Adrenal gland (tissue), 12 donors: Measurements from ENCODE around the gene CA10. TPM values are rescaled to one million over a fixed set of nuclear protein-coding genes. Genes with fewer than 3 reads are reported as not detected.

Experiments used
- DNase-seq, 7 donors: peaks; one replicate each; pipeline ENCODE4 v3.0.0-alpha.2; 2019 to 2020
- H3K27ac ChIP-seq, 5 donors: fragments of 200-600 bp; sonication (generic) in 4 of 5; 1 replicate in 3 of 5; 2 replicates in 2 of 5; pipeline versions ENCODE4 v1.5.1 to v1.8.0; 2016 to 2020; ENCODE audit warnings: mild to moderate bottlenecking in 1 of 5
- H3K27me3 ChIP-seq: fragments of 200-600 bp; 2 replicates; pipeline ENCODE4 v1.8.0; 2021
- H3K36me3 ChIP-seq, 2 donors: fragments of 200-600 bp; replicated peaks in 1 of 2; 1 replicate in 1 of 2; 2 replicates in 1 of 2; pipeline versions ENCODE4 v1.5.1 to v1.8.0; 2018 to 2022
- H3K4me1 ChIP-seq, 2 donors: fragments of 200-600 bp; replicated peaks in 1 of 2; 1 replicate in 1 of 2; 2 replicates in 1 of 2; pipeline versions ENCODE4 v1.5.1 to v1.8.0; 2018 to 2021
- H3K4me3 ChIP-seq, 4 donors: fragments of 200-600 bp; sonication (generic) in 3 of 4; one replicate each; pipeline ENCODE4 v1.5.1; 2016 to 2018
- H3K9me3 ChIP-seq, 3 donors: fragments of 200-600 bp; sonication (generic) in 1 of 3; replicated peaks in 1 of 3; 1 replicate in 2 of 3; 2 replicates in 1 of 3; pipeline versions ENCODE4 v1.5.1 to v1.8.0; 2016 to 2021
- CTCF ChIP-seq, 6 experiments: fragments of 450-650 bp in 4 of 6; fragments of 200-600 bp in 2 of 6; sonication (generic) in 1 of 6; IDR thresholded peaks; 1 replicate in 5 of 6; 2 replicates in 1 of 6; pipeline versions ENCODE4 v1.5.1 to v1.8.0; 2016 to 2021; ENCODE audit warnings: antibody characterized with exemption in 6 of 6, mild to moderate bottlenecking in 2 of 6, moderate library complexity in 1 of 6
- POLR2A ChIP-seq, 2 donors: fragments of 450-650 bp; IDR thresholded peaks; one replicate each; pipeline ENCODE4 v1.6.1; 2017; ENCODE audit warnings: antibody characterized with exemption in 2 of 2, mild to moderate bottlenecking in 2 of 2, moderate library complexity in 1 of 2
- WGBS, 4 donors: extraction: QIAGEN DNeasy Blood & Tissue Kit in 2 of 4; methylation state at CpG; one replicate each; pipeline versions ENCODE4 v1.1.5 to v1.1.7; 2013 to 2017; 5-methylcytosine and 5-hydroxymethylcytosine counted together
- intact Hi-C, 2 donors: fragments of 100-400 bp; cut with DNase I; formaldehyde crosslinking; loops; one replicate each; pipeline versions ENCODE4 v1.14.1 to v1.15.0; 2022 to 2023
- polyA plus RNA-seq, 3 donors: library from polyadenylated mRNA; stranded (reverse); fragments of 200-250 nt in 2 of 3; fragments of 350-450 nt in 1 of 3; fragmentation: Illumina TruSeq in 1 of 3; extraction: RNeasy Lipid Tissue Mini Kit (QIAGEN cat#74804) in 1 of 3; gene quantifications; one replicate each; pipeline ENCODE4 v1.2.3, GENCODE V29; 2013 to 2014
- total RNA-seq, 9 donors: library from RNA; depleted of rRNA in 4 of 9; stranded (reverse); fragments of >200 nt in 4 of 9; fragments of 120-200 nt in 1 of 9; fragmentation: NEBNext Ultra II Directional in 1 of 9; extraction: Animal tissue kit (Norgen Biotek cat#: 25700) in 1 of 9; gene quantifications; one replicate each; pipeline versions ENCODE4 v1.1.0 to v1.2.4, GENCODE V29; 2013 to 2023
- donor health status: healthy with polysubstance abuse.
- donor health status: Bipolar disorder and iron deficiency.
- donor health status: DM: yes; HTN: yes; CAD: no.
- donor health status: DM: no; HTN: no; CAD: no.
- donor health status: DM: no; HTN: no; CAD: no.
- donor health status: DM: yes; HTN: yes; CAD: no.

CA10 gene
- total and polyA plus RNA-seq, 12 donors, result 0.27 to 3.1 (median 2.5) TPM; not detected in 5

- intact Hi-C loops, result no loop called here
- Histone ChIP-seq H3K36me3 (no peaks in the 10 kb centered on the region), H3K4me3 (no peak overlapping the region), H3K27ac (no peak overlapping the region), H3K4me1 (no peaks in the 10 kb centered on the region), H3K9me3 (no peaks in the 10 kb centered on the region), H3K27me3 (no peaks in the 10 kb centered on the region)
- WGBS, 4 donors, result 83 to 87% (median 85%) methylated on average over 9 of the region's 9 CpGs
- DNase-seq, result no peak
- TF ChIP-seq POLR2A (IDR thresholded peaks at IDR 0.05) (no peak), CTCF (IDR thresholded peaks at IDR 0.05) (no peak)
Observed at GRCh38 chr17:51748749-51749604, 409.5 kb downstream of the CA10 start.

- H3K4me3 ChIP-seq, result no peak overlapping the region
- H3K27me3 ChIP-seq, result no peaks in the 10 kb centered on the region
- no peaks in the 10 kb centered on the region for H3K36me3 ChIP-seq
- intact Hi-C loops, result no loop called here
- H3K27ac ChIP-seq, result no peak overlapping the region
- TF ChIP-seq POLR2A (IDR thresholded peaks at IDR 0.05) (no peak), CTCF (IDR thresholded peaks at IDR 0.05) (no peak)
- no peaks in the 10 kb centered on the region for H3K4me1 ChIP-seq
- no peak for DNase-seq
- no peaks in the 10 kb centered on the region for H3K9me3 ChIP-seq
Observed at GRCh38 chr17:51746421-51746820, 412.1 kb downstream of the CA10 start.

DNA sequence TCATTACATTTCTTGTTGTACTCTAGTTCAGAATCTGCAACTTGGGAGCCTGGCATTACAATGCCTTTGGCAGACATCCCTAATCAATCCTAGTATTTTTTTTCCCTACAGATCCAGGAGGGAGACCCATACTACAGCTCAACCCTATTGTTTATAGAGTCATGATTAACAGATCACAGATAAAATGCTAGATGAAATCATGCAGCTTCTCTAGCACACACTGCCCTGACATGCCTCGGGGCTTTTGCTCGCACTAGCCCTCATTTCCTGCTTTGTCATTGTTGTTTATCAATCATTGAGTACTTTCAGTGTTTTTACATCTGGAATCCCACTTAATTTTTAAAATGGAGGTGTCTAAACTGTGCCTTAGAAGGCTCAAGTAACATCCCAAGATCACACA lies 412.5 kb downstream of the CA10 start:
- intact Hi-C loops, result no loop called here

GRCh38 chr17:51743477-51743876 lies 415.0 kb downstream of the CA10 start:
- intact Hi-C loops, result no loop called here
- Histone ChIP-seq H3K36me3 (no peaks in the 10 kb centered on the region), H3K4me1 (no peaks in the 10 kb centered on the region), H3K9me3 (no peaks in the 10 kb centered on the region), H3K4me3 (no peak overlapping the region), H3K27ac (no peak overlapping the region), H3K27me3 (no peaks in the 10 kb centered on the region)
- 63 to 71% (median 69%) methylated on average over 4 of the region's 4 CpGs for WGBS, 4 donors
- no peak for TF ChIP-seq POLR2A (IDR thresholded peaks at IDR 0.05)
- TF ChIP-seq CTCF (IDR thresholded peaks at IDR 0.05), result no peak
- DNase-seq, result no peak

More for the DNA sequence above, 412.5 kb downstream of the CA10 start:
- Histone ChIP-seq H3K4me3 (no peak overlapping the region), H3K27me3 (no peaks in the 10 kb centered on the region), H3K9me3 (no peaks in the 10 kb centered on the region), H3K36me3 (no peaks in the 10 kb centered on the region), H3K4me1 (no peaks in the 10 kb centered on the region), H3K27ac (no peak overlapping the region)
- 42 to 52% (median 50%) methylated on average over 2 of the region's 2 CpGs for WGBS, 4 donors
- TF ChIP-seq POLR2A (IDR thresholded peaks at IDR 0.05), result no peak
- TF ChIP-seq CTCF (IDR thresholded peaks at IDR 0.05), result no peak
- no peak for DNase-seq
